Osteocyte (in vitro differentiated cells): Measurements from ENCODE around the gene BABAM2. TPM values are rescaled to one million over a fixed set of nuclear protein-coding genes. Genes with fewer than 3 reads are reported as not detected.

Source experiments
- DNase-seq: peaks from one replicate; pipeline ENCODE4 v3.0.0; 2021; ENCODE audit warnings: mixed read lengths; ENCODE audit not compliant: unreplicated experiment; ENCODE audit errors: extremely low spot score
- H3K27ac Mint-ChIP-seq: one replicate; pipeline ENCODE4 v1.8.0; 2021; ENCODE audit warnings: mild to moderate bottlenecking, mixed read lengths; ENCODE audit not compliant: unreplicated experiment
- H3K27me3 Mint-ChIP-seq: one replicate; pipeline ENCODE4 v1.8.0; 2021; ENCODE audit warnings: mixed read lengths; ENCODE audit not compliant: unreplicated experiment
- H3K36me3 Mint-ChIP-seq: one replicate; pipeline ENCODE4 v1.8.0; 2021; ENCODE audit warnings: mixed read lengths; ENCODE audit not compliant: unreplicated experiment
- H3K4me1 Mint-ChIP-seq: one replicate; pipeline ENCODE4 v1.8.0; 2021; ENCODE audit warnings: mixed read lengths; ENCODE audit not compliant: unreplicated experiment
- H3K4me3 Mint-ChIP-seq: one replicate; pipeline ENCODE4 v1.8.0; 2021; ENCODE audit warnings: mild to moderate bottlenecking, moderate library complexity, mixed read lengths; ENCODE audit not compliant: unreplicated experiment
- H3K9me3 Mint-ChIP-seq: one replicate; pipeline ENCODE4 v1.8.0; 2021; ENCODE audit warnings: mixed read lengths; ENCODE audit not compliant: unreplicated experiment
- total RNA-seq: library from RNA; stranded (reverse); gene quantifications from 2 replicates; pipeline ENCODE4 v1.2.1, GENCODE V29; 2021
- TF ChIP-seq, protein P1 (sequence below): fragments of 200-600 bp; sonication (generic); IDR thresholded peaks from 2 replicates; pipeline ENCODE4 v1.5.0; 2021; ENCODE audit warnings: antibody characterized with exemption, mild to moderate bottlenecking, moderate library complexity

The BABAM2 gene
- total RNA-seq, 1 donor from 2014 or later = 43.6 TPM

DNA sequence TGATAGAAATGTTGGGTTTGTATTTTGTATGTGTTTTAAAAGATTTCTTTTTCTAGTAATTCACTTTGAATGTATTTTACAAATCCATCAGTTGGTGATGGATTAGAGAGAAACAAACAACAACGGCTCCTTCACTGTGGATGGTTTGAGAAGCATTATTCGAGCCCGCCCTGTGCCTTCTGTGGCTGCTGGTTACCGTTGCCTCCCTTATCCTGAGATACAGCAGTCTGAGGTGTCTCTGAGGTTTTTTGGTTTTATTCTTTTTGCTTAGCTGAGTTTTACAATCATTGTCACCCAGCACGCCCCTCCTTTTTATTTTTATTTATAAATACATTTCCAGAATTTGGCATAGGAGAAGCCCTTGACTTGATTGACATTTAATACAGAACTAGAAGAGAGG lies 168.3 kb downstream of the BABAM2 start:
- no peak for DNase-seq
- H3K27ac Mint-ChIP-seq = no peak overlapping the region
- peaks cover 7% of the 10 kb centered on the region for H3K36me3 Mint-ChIP-seq
- H3K27me3 Mint-ChIP-seq = no peaks in the 10 kb centered on the region
- TF ChIP-seq, protein P1, sequence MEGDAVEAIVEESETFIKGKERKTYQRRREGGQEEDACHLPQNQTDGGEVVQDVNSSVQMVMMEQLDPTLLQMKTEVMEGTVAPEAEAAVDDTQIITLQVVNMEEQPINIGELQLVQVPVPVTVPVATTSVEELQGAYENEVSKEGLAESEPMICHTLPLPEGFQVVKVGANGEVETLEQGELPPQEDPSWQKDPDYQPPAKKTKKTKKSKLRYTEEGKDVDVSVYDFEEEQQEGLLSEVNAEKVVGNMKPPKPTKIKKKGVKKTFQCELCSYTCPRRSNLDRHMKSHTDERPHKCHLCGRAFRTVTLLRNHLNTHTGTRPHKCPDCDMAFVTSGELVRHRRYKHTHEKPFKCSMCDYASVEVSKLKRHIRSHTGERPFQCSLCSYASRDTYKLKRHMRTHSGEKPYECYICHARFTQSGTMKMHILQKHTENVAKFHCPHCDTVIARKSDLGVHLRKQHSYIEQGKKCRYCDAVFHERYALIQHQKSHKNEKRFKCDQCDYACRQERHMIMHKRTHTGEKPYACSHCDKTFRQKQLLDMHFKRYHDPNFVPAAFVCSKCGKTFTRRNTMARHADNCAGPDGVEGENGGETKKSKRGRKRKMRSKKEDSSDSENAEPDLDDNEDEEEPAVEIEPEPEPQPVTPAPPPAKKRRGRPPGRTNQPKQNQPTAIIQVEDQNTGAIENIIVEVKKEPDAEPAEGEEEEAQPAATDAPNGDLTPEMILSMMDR = no peak
- H3K4me1 Mint-ChIP-seq = no peaks in the 10 kb centered on the region
- peaks cover 10% of the 10 kb centered on the region for H3K9me3 Mint-ChIP-seq
- H3K4me3 Mint-ChIP-seq = no peak overlapping the region

DNA sequence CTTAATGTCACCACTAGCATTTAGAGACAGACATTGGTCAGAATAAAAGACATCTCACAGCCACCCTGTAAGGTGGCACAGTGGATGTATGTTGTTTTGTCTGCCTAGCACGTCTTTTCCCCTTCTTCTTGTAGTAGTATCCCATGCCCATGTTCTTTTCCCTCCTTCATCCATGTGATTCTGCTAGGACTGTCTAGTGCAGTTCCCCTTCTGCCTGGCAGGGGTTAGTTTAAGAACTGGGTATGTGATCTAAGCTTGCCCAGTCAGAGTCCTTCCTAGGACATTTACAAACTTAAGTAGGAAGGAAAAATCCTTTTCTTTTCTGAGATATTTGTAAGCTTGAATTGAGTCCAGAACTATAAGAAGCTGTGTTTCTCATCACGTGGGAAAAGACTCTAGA lies 172.3 kb downstream of the BABAM2 start:
- Mint-ChIP-seq H3K27me3 (no peaks in the 10 kb centered on the region), H3K27ac (peak overlapping the region; percentile 54), H3K36me3 (peaks cover 12% of the 10 kb centered on the region), H3K9me3 (peaks cover 3% of the 10 kb centered on the region), H3K4me1 (no peaks in the 10 kb centered on the region), H3K4me3 (no peak overlapping the region)
- TF ChIP-seq, protein P1 = no peak
- DNase-seq = no peak

DNA sequence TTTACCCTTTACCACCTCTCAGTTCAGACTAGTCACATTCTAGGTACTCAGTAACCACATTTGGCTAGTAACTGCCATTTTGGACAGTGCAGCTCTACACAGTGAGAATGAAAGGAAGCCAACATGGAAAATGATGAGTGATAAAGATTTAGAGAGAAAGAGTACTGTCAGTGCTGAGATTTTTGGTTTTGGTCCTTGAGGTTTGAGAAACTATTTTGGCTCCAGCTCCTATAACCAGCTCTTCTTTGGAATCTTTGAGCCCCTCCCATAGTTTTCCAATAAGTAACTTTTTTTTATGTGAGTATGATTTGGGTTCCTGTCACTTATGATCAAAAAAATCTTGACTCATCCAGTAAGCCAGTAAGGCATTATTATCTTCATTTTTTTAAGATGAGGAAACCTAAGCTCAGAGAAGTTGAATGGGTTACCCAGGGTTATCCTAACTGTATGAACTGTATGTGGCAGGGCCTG lies 173.0 kb downstream of the BABAM2 start:
- Mint-ChIP-seq H3K4me3 (no peak overlapping the region), H3K36me3 (peaks cover 12% of the 10 kb centered on the region), H3K27ac (no peak overlapping the region), H3K27me3 (no peaks in the 10 kb centered on the region), H3K9me3 (peaks cover 3% of the 10 kb centered on the region), H3K4me1 (no peaks in the 10 kb centered on the region)
- no peak for DNase-seq
- TF ChIP-seq, protein P1 = no peak

DNA sequence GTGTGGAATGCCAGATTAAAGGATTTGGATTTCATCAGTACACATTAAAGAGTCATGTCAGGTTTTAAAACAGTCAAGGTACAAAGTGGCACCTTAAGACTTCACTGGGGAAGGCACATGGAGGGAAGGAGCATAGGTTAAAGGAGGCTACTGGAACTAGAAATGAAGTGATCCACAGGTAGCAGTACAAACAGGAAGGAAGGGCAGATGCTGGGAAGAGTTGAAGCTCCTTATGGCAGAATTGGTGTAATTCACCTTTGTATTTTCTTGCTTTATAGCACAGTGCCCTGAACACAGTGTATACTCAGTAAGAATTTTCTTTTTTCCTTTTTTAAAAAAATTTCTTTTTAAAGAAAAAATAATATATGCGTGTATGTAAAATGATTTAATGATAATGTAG lies 177.1 kb downstream of the BABAM2 start:
- TF ChIP-seq, protein P1 = no peak
- peaks cover 6% of the 10 kb centered on the region for H3K36me3 Mint-ChIP-seq
- no peak overlapping the region for H3K4me3 Mint-ChIP-seq
- no peaks in the 10 kb centered on the region for H3K9me3 Mint-ChIP-seq
- no peaks in the 10 kb centered on the region for H3K27me3 Mint-ChIP-seq
- H3K4me1 Mint-ChIP-seq = no peaks in the 10 kb centered on the region
- H3K27ac Mint-ChIP-seq = no peak overlapping the region
- no peak for DNase-seq

DNA sequence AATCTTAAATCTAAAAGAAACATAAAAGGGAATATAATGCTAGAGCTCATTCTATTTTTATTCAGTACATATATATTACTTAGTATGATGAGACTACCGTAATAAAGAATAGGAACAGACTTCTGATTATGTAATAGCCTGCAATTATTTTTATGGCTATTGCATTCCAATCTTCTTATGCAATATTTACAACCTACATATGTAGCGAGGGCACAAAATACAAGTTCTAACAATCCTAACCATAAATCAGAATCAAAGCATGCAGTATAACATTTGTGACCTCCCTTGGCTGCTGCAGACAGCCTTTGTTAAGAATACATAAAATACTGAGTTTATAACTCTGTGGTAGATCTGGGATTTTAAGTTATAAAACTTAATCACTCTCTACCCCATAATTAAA lies 177.6 kb downstream of the BABAM2 start:
- DNase-seq = no peak
- no peak overlapping the region for H3K4me3 Mint-ChIP-seq
- H3K27ac Mint-ChIP-seq = no peak overlapping the region
- peaks cover 6% of the 10 kb centered on the region for H3K36me3 Mint-ChIP-seq
- no peaks in the 10 kb centered on the region for H3K4me1 Mint-ChIP-seq
- TF ChIP-seq, protein P1 = no peak
- no peaks in the 10 kb centered on the region for H3K27me3 Mint-ChIP-seq
- H3K9me3 Mint-ChIP-seq = no peaks in the 10 kb centered on the region
